ENCODE measurements around the gene PARP3.
A peak's percentile ranks its signal among the peaks of the same experiment; 100 is the strongest.

Gene PARP3

DNA sequence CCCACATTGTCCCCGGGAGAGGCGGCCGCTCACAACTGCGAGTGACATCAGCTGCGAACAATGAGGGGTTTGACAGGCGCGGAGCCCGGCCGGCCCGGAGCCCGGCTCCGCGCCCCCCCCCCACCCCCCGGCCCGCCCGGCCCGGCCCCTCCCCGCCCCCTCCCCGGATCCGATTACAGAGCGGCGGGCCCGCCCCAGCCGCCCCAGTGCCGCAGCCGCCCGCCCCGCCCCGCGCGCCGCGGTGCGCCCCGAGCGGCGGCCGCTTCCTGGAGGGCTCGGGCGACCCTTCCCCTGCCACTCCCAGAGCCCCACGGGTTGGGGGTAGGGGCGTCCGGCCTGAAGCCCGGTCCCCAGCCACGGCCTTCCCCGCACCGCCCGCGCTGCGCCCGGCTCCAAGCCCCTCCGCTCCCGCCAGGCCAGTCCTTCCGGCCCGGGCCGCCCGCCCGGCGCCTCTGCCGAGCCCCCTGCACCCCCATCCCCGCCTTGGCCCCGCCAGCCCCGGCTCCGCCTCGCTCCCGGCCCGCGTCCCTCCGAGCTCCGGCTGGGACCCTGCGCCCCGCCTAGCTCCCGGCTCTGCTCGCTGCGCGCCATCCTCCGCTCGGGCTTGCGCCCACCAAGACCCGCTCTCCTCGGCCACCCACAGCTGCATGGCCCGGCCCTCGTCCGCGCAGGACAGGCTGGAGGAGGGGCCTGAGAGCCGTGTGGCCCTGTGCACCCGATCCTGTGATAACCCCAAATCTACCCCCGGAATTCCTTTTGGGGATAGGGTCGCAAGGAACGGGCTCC lies 25.4 kb downstream of the PARP3 start, which contains the start of gene PCBP4:
PCBP4 (minus strand) TSS at position 71 of the 786 bp plus-strand sequence. CDS start 6,214 bp downstream, outside the sequence.
- TF ChIP-seq, protein P1, sequence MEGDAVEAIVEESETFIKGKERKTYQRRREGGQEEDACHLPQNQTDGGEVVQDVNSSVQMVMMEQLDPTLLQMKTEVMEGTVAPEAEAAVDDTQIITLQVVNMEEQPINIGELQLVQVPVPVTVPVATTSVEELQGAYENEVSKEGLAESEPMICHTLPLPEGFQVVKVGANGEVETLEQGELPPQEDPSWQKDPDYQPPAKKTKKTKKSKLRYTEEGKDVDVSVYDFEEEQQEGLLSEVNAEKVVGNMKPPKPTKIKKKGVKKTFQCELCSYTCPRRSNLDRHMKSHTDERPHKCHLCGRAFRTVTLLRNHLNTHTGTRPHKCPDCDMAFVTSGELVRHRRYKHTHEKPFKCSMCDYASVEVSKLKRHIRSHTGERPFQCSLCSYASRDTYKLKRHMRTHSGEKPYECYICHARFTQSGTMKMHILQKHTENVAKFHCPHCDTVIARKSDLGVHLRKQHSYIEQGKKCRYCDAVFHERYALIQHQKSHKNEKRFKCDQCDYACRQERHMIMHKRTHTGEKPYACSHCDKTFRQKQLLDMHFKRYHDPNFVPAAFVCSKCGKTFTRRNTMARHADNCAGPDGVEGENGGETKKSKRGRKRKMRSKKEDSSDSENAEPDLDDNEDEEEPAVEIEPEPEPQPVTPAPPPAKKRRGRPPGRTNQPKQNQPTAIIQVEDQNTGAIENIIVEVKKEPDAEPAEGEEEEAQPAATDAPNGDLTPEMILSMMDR (IDR thresholded peaks at IDR 0.05; ENCODE audit: unreplicated experiment in 3 of 3): no peak
- H3K4me3 Mint-ChIP-seq: peak within 1 kb of the TSS; percentile 94 to 97 (median 96)
- H3K4me1 Mint-ChIP-seq: peaks cover 54% of the 10 kb centered on the region
- H3K27ac Mint-ChIP-seq: peak within 1 kb of the TSS; percentile 79 to 96 (median 91)
- H3K9me3 Mint-ChIP-seq: no peaks in the 10 kb centered on the region
- peaks cover 3% of the 10 kb centered on the region for H3K27me3 Mint-ChIP-seq (ENCODE audit: low read depth)
- H3K36me3 Mint-ChIP-seq (ENCODE audit: low read depth): no peaks in the 10 kb centered on the region

DNA sequence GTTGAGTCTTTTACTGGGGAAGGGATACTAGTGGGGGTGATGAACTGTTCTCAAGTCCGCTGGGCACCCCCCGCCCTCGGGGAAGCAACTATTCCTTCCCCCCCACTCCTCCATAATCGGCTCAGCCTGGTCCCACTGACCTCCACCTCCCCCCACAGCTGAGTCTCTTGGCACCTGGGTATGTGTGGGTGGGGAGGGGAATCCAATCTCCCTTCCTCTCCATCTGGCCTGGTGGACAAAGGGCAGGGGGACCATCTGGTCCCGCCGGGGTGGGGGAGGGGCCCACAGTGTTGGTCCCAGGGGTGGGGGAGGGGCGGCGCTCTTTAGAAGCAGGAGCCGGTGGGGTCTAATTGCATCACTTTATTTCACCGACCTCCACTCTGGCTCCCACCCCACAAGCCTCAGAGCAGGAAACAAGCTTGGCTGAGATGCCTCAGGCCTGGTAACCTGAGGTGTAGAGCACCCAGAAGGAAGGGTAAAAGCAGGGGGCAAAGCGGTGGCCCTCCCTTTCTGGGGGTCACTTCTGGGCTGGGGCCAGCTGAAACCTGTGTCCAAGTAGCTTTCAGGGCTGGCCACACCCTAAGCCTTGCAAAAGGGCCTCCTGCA lies 26.1 kb downstream of the PARP3 start:
- Mint-ChIP-seq H3K4me1 (peaks cover 49% of the 10 kb centered on the region), H3K36me3 (ENCODE audit: low read depth) (no peaks in the 10 kb centered on the region), H3K9me3 (no peaks in the 10 kb centered on the region), H3K27me3 (ENCODE audit: low read depth) (peaks cover 3% of the 10 kb centered on the region), H3K27ac (peak overlapping the region; percentile 79 to 96 (median 90)), H3K4me3 (peak overlapping the region; percentile 89 to 93 (median 90))
- TF ChIP-seq, protein P1 (IDR thresholded peaks at IDR 0.05; ENCODE audit: unreplicated experiment in 3 of 3): no peak

DNA sequence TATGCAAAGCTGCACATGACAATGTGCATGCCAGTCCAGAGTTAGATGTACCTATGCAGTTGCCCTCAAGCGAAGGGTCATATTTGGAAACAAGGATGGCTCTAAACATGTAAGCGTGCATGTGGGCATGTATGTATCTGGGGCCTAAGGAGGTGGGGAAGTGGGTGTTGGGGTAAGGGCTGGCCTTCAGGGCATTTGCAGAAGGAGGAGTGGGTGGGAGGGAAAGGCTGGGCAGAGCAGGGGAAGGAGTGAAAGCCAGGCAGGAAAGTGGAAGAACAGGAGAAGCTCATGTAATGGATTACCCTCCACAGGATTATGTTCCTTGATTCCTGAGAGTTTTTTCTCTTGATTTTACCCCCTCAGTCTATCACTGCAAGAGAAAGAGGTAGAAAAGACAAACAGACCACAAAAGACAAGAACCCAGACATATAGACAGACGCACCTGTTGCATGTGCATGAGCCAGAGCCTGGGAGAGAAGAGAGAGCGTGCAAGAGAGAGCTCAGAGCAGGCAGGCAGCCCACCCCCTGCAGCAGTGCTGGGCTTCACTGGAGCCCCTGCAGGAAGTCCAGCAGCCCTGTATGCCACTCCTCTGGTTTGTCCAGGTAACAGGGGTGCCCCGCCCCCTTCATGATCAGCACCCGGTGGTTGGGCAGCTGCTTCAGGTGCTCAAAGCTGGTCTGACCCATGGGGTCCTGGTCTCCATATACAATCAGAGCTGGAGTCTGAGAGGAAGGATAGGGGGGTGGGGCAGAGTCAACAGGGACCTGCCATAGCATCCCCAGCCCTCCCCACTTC lies 26.9 kb downstream of the PARP3 start:
- peak overlapping the region; percentile 79 to 96 (median 90) for H3K27ac Mint-ChIP-seq
- peaks cover 49% of the 10 kb centered on the region for H3K4me1 Mint-ChIP-seq
- TF ChIP-seq, protein P1 (IDR thresholded peaks at IDR 0.05; ENCODE audit: unreplicated experiment in 3 of 3): no peak
- peak overlapping the region; percentile 89 to 93 (median 90) for H3K4me3 Mint-ChIP-seq
- no peaks in the 10 kb centered on the region for H3K9me3 Mint-ChIP-seq
- no peaks in the 10 kb centered on the region for H3K36me3 Mint-ChIP-seq (ENCODE audit: low read depth)
- H3K27me3 Mint-ChIP-seq (ENCODE audit: low read depth): peaks cover 3% of the 10 kb centered on the region

DNA sequence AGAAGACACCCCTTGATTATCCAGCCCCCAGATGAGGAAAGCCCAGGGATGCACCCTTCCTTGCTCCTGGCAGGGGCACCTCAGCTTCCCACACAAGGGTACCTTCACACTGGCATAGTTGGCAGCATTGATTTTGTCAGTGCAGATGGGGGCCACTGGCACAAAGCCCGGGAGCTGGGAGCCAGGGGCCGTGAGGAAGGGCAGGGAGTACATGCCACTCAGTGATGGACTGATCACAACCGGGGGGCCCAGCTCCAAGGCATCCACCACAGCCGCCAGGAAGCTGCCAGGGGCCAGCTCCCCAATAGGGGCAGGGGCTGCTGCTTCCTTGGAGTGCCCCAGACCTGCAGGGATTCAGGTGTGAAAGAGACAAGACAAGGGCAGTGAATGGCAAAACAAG lies 27.7 kb downstream of the PARP3 start:
- Mint-ChIP-seq H3K36me3 (ENCODE audit: low read depth) (no peaks in the 10 kb centered on the region), H3K4me3 (peak overlapping the region in 2 of 3 experiments; percentile 55 to 76), H3K4me1 (peaks cover 47% of the 10 kb centered on the region), H3K27ac (peak overlapping the region in 1 of 3 experiments; percentile 90), H3K9me3 (no peaks in the 10 kb centered on the region), H3K27me3 (ENCODE audit: low read depth) (no peaks in the 10 kb centered on the region)
- TF ChIP-seq, protein P1 (IDR thresholded peaks at IDR 0.05; ENCODE audit: unreplicated experiment in 3 of 3): no peak

DNA sequence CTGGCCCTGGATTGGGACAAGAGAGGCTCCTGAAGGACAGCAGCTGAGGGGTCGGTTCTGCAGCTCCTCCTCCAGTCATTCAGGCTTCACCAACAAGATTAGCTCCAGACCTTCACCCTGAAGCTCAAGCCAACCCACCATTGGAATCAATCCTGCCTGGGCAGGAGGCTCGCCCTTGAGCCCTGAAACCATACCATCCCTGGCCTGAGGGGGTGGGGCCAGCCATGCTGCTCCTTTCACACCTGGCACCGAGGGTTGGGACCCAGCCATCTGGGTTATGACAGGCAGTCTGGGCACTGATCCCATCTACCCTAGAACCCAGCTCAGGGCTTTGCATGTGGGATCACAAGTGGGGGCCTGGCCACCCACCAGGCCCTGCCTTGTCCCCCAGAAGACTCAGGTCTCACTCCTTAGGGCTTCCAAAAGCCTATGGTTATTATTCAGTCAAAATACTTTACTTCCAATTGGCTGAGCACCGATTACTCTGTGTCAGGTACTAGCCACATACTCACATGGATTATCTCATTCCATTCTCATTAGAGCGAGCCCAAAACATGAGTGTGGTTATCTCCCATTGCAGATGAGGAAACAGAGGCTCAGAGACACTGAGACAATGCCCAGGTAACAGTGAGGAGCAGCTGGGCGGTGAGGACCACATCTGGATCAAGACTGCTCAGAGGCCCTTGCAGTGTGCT lies 28.6 kb downstream of the PARP3 start:
- H3K4me3 Mint-ChIP-seq: peak overlapping the region; percentile 51 to 76 (median 57)
- no peaks in the 10 kb centered on the region for H3K9me3 Mint-ChIP-seq
- H3K4me1 Mint-ChIP-seq: peaks cover 45% of the 10 kb centered on the region
- H3K27me3 Mint-ChIP-seq (ENCODE audit: low read depth): no peaks in the 10 kb centered on the region
- H3K36me3 Mint-ChIP-seq (ENCODE audit: low read depth): no peaks in the 10 kb centered on the region
- TF ChIP-seq, protein P1 (IDR thresholded peaks at IDR 0.05; ENCODE audit: unreplicated experiment in 3 of 3): no peak
- peak overlapping the region; percentile 33 to 68 (median 53) for H3K27ac Mint-ChIP-seq
